Transverse colon (tissue), 4 donors: Measurements from ENCODE around the gene SRP54. TPM values are rescaled to one million over a fixed set of nuclear protein-coding genes. Genes with fewer than 3 reads are reported as not detected.

Experiments
- DNase-seq: peaks from one replicate; pipeline ENCODE4 v3.0.0-alpha.2; 2019
- H3K27ac ChIP-seq, 4 donors: fragments of 200-600 bp; sonication (generic); 2 replicates each; pipeline ENCODE4 v1.5.1; 2016 to 2018; ENCODE audit warnings: inconsistent platforms in 4 of 4
- H3K27me3 ChIP-seq: fragments of 200-600 bp; sonication (generic); 2 replicates; pipeline ENCODE4 v1.5.1; 2017; ENCODE audit warnings: inconsistent platforms
- H3K36me3 ChIP-seq, 4 donors: fragments of 200-600 bp; sonication (generic); 2 replicates each; pipeline ENCODE4 v1.5.1; 2017 to 2019; ENCODE audit warnings: inconsistent platforms in 4 of 4
- H3K4me1 ChIP-seq, 4 donors: fragments of 200-600 bp; sonication (generic); 2 replicates each; pipeline ENCODE4 v1.5.1; 2017 to 2020; ENCODE audit warnings: inconsistent platforms in 4 of 4
- H3K4me3 ChIP-seq, 4 donors: fragments of 200-600 bp; sonication (generic); 1 replicate in 1 of 4; 2 replicates in 3 of 4; pipeline versions ENCODE4 v1.5.1 to v1.6.1; 2017 to 2019; ENCODE audit warnings: inconsistent platforms in 4 of 4
- H3K9me3 ChIP-seq, 2 donors: fragments of 200-600 bp; sonication (generic); 2 replicates each; pipeline ENCODE4 v1.5.1; 2017 to 2019; ENCODE audit warnings: inconsistent platforms in 2 of 2
- EP300 ChIP-seq: sonication (generic); formaldehyde crosslinking; IDR thresholded peaks from one replicate; pipeline ENCODE4 v1.6.1; 2017; ENCODE audit warnings: antibody characterized with exemption, low read depth
- POLR2A ChIP-seq: fragments of 450-650 bp; IDR thresholded peaks from one replicate; pipeline ENCODE4 v1.6.1; 2016; ENCODE audit warnings: antibody characterized with exemption, mild to moderate bottlenecking, moderate library complexity
- POLR2AphosphoS5 ChIP-seq, 3 donors: sonication (generic); formaldehyde crosslinking; IDR thresholded peaks; one replicate each; pipeline ENCODE4 v1.6.1; 2016; ENCODE audit warnings: antibody characterized with exemption in 3 of 3
- WGBS, 2 donors: methylation state at CpG; one replicate each; pipeline ENCODE4 v1.1.5; 2018; ENCODE audit warnings: low coverage in 1 of 2; 5-methylcytosine and 5-hydroxymethylcytosine counted together
- in situ Hi-C, 4 donors: fragments of 200-750 bp; cut with MboI; loops; one replicate each; pipeline versions ENCODE4 v1.15.0 to v1.15.1; 2017; ENCODE audit warnings: low sequenced_read_pairs in 3 of 4, low pct_ligation_motif_present in 1 of 4, low pct_unique_long_range_greater_than_20kb in 1 of 4
- intact Hi-C: fragments of 100-400 bp; cut with DNase I; formaldehyde crosslinking; loops from one replicate; pipeline ENCODE4 v1.15.1; 2023; ENCODE audit warnings: low total_unique reads
- total RNA-seq, 4 donors: library from RNA; depleted of rRNA; stranded (reverse); fragments of >200 nt; gene quantifications; one replicate each; pipeline ENCODE4 v1.1.0, GENCODE V29; 2016
- TF ChIP-seq, protein P1 (sequence below), 5 experiments: fragments of 200-600 bp in 3 of 5; fragments of 450-650 bp in 2 of 5; sonication (generic) in 3 of 5; IDR thresholded peaks; 1 replicate in 2 of 5; 2 replicates in 3 of 5; pipeline ENCODE4 v1.5.1; 2016 to 2017; ENCODE audit warnings: antibody characterized with exemption in 5 of 5, inconsistent platforms in 3 of 5, mild to moderate bottlenecking in 2 of 5, moderate library complexity in 1 of 5

Gene SRP54
- total RNA-seq, 4 donors from 2014 or later: 14.7 to 63.4 (median 35.2) TPM

DNA sequence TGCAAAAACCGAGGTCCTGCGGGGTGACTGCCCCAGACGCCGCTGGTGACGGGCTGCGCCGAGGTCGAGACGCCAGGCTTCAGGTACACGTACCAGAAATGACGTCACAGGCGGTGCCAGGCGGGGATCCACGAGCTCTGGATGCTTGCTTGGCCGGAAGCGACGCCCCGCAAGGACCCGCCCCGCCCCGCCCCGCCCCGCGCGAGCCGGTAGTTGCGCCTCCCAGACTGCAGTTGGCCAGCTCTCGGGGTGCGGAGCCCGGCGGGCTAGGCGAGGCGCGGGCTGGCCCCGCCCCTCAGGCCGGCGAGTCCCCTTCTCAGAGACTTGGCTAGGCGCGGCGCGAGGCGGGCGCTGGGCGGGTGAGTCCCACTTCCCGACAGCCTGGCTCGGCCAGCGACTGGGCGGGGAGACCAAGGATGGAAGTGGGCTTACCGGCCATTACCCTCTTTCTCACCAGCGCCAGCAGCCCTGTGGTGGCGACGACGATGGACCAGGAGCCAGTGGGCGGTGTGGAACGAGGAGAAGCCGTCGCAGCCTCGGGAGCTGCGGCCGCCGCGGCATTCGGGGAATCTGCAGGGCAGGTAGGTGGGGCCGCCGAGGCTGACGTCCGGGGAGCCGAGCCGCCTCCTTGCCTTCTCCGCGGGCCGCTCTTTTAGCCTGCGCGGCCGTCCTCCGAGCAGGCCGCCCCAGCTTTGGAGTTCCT, 63.4 kb downstream of the SRP54 start, which contains the start of gene FAM177A1:
Gene FAM177A1, plus strand, starts transcription at position 225 of the 703 bp plus-strand sequence. Its CDS starts 192 bp downstream, at position 417.
- peak; percentile 100 for DNase-seq
- H3K27me3 ChIP-seq: no peaks in the 10 kb centered on the region
- no peaks in the 10 kb centered on the region for H3K9me3 ChIP-seq
- H3K4me3 ChIP-seq: peak within 1 kb of the TSS; percentile 85 to 92 (median 88)
- WGBS, 2 donors: 1% methylated on average over 47 of the region's 77 CpGs; no CpG with 5 or more reads in 1 of the 2 donors
- H3K4me1 ChIP-seq: peaks cover 6 to 50% (median 35%) of the 10 kb centered on the region in 4 donors
- intact Hi-C loops (no loop called here), in situ Hi-C loops (no loop called here)
- TF ChIP-seq, protein P1, sequence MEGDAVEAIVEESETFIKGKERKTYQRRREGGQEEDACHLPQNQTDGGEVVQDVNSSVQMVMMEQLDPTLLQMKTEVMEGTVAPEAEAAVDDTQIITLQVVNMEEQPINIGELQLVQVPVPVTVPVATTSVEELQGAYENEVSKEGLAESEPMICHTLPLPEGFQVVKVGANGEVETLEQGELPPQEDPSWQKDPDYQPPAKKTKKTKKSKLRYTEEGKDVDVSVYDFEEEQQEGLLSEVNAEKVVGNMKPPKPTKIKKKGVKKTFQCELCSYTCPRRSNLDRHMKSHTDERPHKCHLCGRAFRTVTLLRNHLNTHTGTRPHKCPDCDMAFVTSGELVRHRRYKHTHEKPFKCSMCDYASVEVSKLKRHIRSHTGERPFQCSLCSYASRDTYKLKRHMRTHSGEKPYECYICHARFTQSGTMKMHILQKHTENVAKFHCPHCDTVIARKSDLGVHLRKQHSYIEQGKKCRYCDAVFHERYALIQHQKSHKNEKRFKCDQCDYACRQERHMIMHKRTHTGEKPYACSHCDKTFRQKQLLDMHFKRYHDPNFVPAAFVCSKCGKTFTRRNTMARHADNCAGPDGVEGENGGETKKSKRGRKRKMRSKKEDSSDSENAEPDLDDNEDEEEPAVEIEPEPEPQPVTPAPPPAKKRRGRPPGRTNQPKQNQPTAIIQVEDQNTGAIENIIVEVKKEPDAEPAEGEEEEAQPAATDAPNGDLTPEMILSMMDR (IDR thresholded peaks at IDR 0.05): peak in 2 of 5 experiments; percentile 1 to 28
- TF ChIP-seq POLR2A: peak; percentile 99
- TF ChIP-seq EP300: peak; percentile 70
- TF ChIP-seq POLR2AphosphoS5 (IDR thresholded peaks at IDR 0.05): peak; percentile 91 to 99 (median 98)
- peak within 1 kb of the TSS; percentile 98 to 100 (median 98) for H3K27ac ChIP-seq
- H3K36me3 ChIP-seq: peaks cover 0 to 5% (median 0%) of the 10 kb centered on the region in 4 donors

DNA sequence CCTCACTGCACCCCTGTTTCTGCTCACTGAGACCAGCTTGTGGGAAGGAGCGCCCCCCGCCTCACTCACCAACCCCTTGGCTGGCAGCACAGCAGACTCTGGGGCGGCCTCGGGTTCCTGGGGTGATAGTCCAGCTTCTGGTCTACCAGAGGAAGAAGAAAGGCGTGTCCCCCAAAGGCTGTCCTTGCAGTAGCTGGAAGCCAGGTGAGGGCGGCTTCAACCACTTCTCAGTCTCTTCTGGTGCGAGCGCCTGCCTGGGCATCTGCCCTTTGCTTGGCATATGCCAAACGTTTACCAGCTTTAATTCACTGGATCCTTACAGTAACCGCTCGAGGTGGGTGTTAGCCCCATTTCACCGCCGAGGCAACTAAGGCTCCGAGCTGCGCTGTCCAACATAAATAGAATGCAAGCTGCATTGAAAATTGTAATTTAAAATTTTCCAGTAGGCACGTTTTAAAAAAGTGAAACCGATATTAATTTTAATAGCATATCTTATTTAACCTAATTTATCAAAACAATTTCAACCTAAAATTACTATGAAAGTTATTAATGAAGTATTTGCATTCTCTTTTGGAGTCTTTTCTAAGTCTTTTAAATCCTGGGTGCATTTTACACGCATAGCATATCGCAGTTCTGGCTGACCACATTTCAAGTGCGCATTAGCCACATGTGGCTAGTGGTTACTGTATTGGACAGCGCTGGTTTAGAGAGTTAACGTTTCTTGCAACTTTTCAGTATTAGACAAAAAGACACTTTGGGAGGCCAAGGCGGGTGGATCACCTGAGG, 64.2 kb downstream of the SRP54 start:
- DNase-seq: peak; percentile 77
- Histone ChIP-seq H3K27ac (peak overlapping the region; percentile 98 to 100 (median 98)), H3K9me3 (no peaks in the 10 kb centered on the region), H3K4me1 (peaks cover 7 to 56% (median 39%) of the 10 kb centered on the region in 4 donors), H3K36me3 (peaks cover 0 to 5% (median 0%) of the 10 kb centered on the region in 4 donors), H3K4me3 (peak overlapping the region; percentile 85 to 92 (median 88)), H3K27me3 (no peaks in the 10 kb centered on the region)
- TF ChIP-seq POLR2AphosphoS5 (IDR thresholded peaks at IDR 0.05): no peak
- TF ChIP-seq, protein P1 (IDR thresholded peaks at IDR 0.05): peak in 2 of 5 experiments; percentile 6 to 44
- TF ChIP-seq EP300: no peak
- no peak for TF ChIP-seq POLR2A
- intact Hi-C loops: no loop called here
- WGBS, 2 donors: 15 to 17% methylated on average over 15 to 22 of the region's 23 CpGs
- in situ Hi-C loops: no loop called here

DNA sequence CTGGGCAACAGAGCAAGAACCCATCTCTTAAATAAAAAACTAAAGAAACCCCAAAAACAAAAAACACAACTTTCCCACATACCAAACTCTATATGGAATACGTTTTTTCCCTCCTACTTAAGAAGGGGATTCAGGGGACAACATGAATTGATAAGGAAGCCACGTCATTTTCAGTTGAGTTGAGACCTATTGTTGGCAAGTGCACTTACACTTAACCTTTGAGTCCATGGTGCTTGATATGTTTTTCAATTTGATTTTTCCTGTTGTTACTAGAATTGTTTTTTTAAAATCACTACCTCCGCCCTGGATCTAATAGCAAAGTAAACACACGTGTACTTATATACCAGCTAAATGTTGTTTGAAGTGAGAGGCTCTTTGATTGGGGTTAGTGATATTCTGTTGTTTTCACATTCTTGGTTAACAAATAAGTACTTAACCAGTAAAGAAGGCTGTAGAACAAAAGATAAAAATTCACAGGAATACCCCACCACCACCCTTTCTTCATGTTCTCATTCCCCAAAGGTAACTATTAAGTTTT, 65.3 kb downstream of the SRP54 start:
- intact Hi-C loops: no loop called here
- Histone ChIP-seq H3K27me3 (no peaks in the 10 kb centered on the region), H3K4me1 (peaks cover 7 to 67% (median 49%) of the 10 kb centered on the region in 4 donors), H3K4me3 (peak overlapping the region in 3 of 4 donors; percentile 85 to 90 (median 85)), H3K36me3 (peaks cover 0 to 8% (median 0%) of the 10 kb centered on the region in 4 donors), H3K27ac (peak overlapping the region; percentile 98 to 100 (median 98)), H3K9me3 (no peaks in the 10 kb centered on the region)
- in situ Hi-C loops: no loop called here
- no peak for DNase-seq
- WGBS, 2 donors: 35 to 57% methylated on average over 4 of the region's 4 CpGs
- TF ChIP-seq, protein P1 (IDR thresholded peaks at IDR 0.05): no peak
- TF ChIP-seq POLR2AphosphoS5 (IDR thresholded peaks at IDR 0.05): peak in 1 of 3 donors; percentile 19
- no peak for TF ChIP-seq POLR2A

DNA sequence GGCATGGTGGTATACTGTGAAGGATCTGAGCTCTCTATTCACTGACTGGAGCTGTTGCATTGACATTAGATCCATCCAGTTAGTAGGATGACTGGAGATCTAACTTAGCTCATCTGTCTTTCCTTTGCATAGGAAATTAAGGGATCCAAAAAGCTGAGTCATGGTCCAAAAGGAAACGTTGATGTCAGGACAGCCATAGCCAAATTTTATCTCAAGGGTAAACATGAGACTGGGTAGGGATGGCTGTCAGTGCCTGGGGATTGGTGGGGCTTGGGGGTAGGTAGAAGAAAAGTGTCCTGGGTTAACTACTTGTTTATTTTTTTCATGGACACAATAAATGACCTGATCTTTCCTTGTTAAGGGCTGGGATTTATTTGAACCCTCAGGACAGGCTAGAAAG, 67.9 kb downstream of the SRP54 start:
- Histone ChIP-seq H3K36me3 (peaks cover 0 to 28% (median 6%) of the 10 kb centered on the region in 4 donors), H3K9me3 (no peaks in the 10 kb centered on the region), H3K4me3 (no peak overlapping the region), H3K27me3 (no peaks in the 10 kb centered on the region), H3K4me1 (peaks cover 7 to 61% (median 46%) of the 10 kb centered on the region in 4 donors), H3K27ac (peak overlapping the region; percentile 71 to 100 (median 98))
- in situ Hi-C loops (no loop called here), intact Hi-C loops (no loop called here)
- no peak for DNase-seq
- 17% methylated on average over 1 of the region's 1 CpG; no CpG with 5 or more reads in 1 of the 2 donors for WGBS, 2 donors
- TF ChIP-seq EP300 (no peak), POLR2A (no peak), POLR2AphosphoS5 (IDR thresholded peaks at IDR 0.05) (no peak)
- TF ChIP-seq, protein P1 (IDR thresholded peaks at IDR 0.05): no peak
